ENCODE results near the gene OR13A1. TPM values are rescaled to one million over a fixed set of nuclear protein-coding genes. Genes with fewer than 3 reads are reported as not detected.
"Not testable (repeated sequence)": the region's sequence is repeated elsewhere in the genome, so short reads cannot be mapped to it uniquely, and the experiment has no call there.

OR13A1 gene
- total and polyA plus RNA-seq, 5 donors from 2014 or later, result 0.09 TPM; not detected in 4

DNA sequence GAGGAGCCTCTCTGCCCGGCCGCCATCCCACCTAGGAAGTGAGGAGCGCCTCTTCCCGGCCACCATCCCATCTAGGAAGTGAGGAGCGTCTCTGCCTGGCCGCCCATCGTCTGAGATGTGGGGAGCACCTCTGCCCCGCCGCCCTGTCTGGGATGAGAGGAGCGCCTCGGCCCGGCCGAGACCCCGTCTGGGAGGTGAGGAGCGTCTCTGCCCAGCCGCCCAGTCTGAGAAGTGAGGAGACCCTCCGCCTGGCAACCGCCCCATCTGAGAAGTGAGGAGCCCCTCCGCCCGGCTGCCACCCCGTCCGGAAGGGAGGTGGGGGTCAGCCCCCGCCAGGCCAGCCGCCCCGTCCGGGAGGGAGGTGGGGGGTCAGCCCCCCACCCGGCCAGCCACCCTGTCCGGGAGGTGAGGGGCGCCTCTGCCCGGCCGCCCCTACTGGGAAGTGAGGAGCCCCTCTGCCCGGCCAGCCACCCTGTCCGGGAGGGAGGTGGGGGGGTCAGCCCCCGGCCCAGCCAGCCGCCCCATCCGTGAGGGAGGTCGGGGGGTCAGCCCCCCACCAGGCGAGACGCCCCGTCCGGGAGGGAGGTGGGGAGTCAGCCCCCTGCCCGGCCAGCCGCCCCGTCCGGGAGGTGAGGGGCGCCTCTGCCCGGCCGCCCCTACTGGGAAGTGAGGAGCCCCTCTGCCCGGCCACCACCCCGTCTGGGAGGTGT, 55.5 kb downstream of the OR13A1 start:
- H3K4me1 Mint-ChIP-seq; H3K27ac ChIP-seq (ENCODE audit: insufficient read depth, low read length, poor library complexity, severe bottlenecking); H3K9me3 Mint-ChIP-seq; H3K4me1 ChIP-seq (ENCODE audit: control insufficient read depth, insufficient read depth, low read length, poor library complexity, severe bottlenecking); H3K27ac Mint-ChIP-seq; H3K36me3 Mint-ChIP-seq; H3K9me3 ChIP-seq (ENCODE audit: control insufficient read depth in 2 of 2, low read length in 2 of 2); DNase-seq; ATAC-seq (ENCODE audit: low read depth in 2 of 2); H3K4me3 ChIP-seq (ENCODE audit: low read depth, low read length); H3K27me3 ChIP-seq (ENCODE audit: control insufficient read depth, insufficient read depth, low read length); H3K36me3 ChIP-seq (ENCODE audit: control insufficient read depth, insufficient read depth, low read length); H3K4me3 Mint-ChIP-seq: not testable (repeated sequence)
- H3K27me3 Mint-ChIP-seq, result peaks cover 18% of the 10 kb centered on the region

GRCh38 chr10:45257600-45257999, 57.8 kb downstream of the OR13A1 start:
- H3K4me3 ChIP-seq (ENCODE audit: low read depth, low read length), result no peak overlapping the region
- DNase-seq, result no peak
- H3K36me3 Mint-ChIP-seq, result no peaks in the 10 kb centered on the region
- H3K4me1 ChIP-seq (ENCODE audit: control insufficient read depth, insufficient read depth, low read length, poor library complexity, severe bottlenecking), result no peaks in the 10 kb centered on the region
- H3K4me1 Mint-ChIP-seq, result no peaks in the 10 kb centered on the region
- no peaks in the 10 kb centered on the region for H3K36me3 ChIP-seq (ENCODE audit: control insufficient read depth, insufficient read depth, low read length)
- no peak for ATAC-seq (ENCODE audit: low read depth in 2 of 2)
- no peak overlapping the region for H3K27ac ChIP-seq (ENCODE audit: insufficient read depth, low read length, poor library complexity, severe bottlenecking)
- H3K9me3 ChIP-seq (ENCODE audit: control insufficient read depth in 2 of 2, low read length in 2 of 2), result no peaks in the 10 kb centered on the region
- H3K9me3 Mint-ChIP-seq, result no peaks in the 10 kb centered on the region
- no peak overlapping the region for H3K4me3 Mint-ChIP-seq
- peaks cover 3% of the 10 kb centered on the region for H3K27me3 ChIP-seq (ENCODE audit: control insufficient read depth, insufficient read depth, low read length)
- peaks cover 18% of the 10 kb centered on the region for H3K27me3 Mint-ChIP-seq
- H3K27ac Mint-ChIP-seq, result no peak overlapping the region

GRCh38 chr10:45256246-45256645, 59.2 kb downstream of the OR13A1 start:
- no peaks in the 10 kb centered on the region for H3K36me3 ChIP-seq (ENCODE audit: control insufficient read depth, insufficient read depth, low read length)
- Mint-ChIP-seq H3K9me3 (no peaks in the 10 kb centered on the region), H3K4me3 (no peak overlapping the region), H3K4me1 (no peaks in the 10 kb centered on the region), H3K27ac (no peak overlapping the region), H3K36me3 (no peaks in the 10 kb centered on the region), H3K27me3 (peaks cover 16% of the 10 kb centered on the region)
- DNase-seq (no peak), ATAC-seq (ENCODE audit: low read depth in 2 of 2) (no peak)
- H3K4me3 ChIP-seq (ENCODE audit: low read depth, low read length), result no peak overlapping the region
- H3K27ac ChIP-seq (ENCODE audit: insufficient read depth, low read length, poor library complexity, severe bottlenecking), result no peak overlapping the region
- no peaks in the 10 kb centered on the region for H3K9me3 ChIP-seq (ENCODE audit: control insufficient read depth in 2 of 2, low read length in 2 of 2)
- no peaks in the 10 kb centered on the region for H3K4me1 ChIP-seq (ENCODE audit: control insufficient read depth, insufficient read depth, low read length, poor library complexity, severe bottlenecking)
- H3K27me3 ChIP-seq (ENCODE audit: control insufficient read depth, insufficient read depth, low read length), result peaks cover 3% of the 10 kb centered on the region

DNA sequence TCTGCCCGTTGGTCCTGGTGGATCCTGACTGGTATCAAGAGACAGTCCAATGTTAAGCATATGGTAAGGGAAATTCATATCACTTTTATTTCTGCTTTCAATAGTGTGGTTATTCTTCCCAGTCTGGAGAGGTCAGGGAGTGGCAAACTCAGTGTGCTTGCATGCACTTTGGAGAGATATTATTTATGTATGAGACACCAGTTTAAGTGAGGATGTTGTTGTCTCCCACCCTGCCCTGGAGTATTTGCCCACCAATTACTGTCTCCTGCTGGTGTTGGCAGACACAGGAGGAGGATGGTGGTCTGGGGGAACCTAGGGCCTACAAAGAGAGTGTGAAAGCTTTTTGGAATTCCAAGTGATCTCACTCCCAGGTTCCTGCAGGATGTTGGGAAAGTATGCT, 59.7 kb downstream of the OR13A1 start:
- Mint-ChIP-seq H3K27me3 (peaks cover 18% of the 10 kb centered on the region), H3K36me3 (no peaks in the 10 kb centered on the region), H3K4me3 (no peak overlapping the region), H3K27ac (no peak overlapping the region), H3K4me1 (no peaks in the 10 kb centered on the region), H3K9me3 (no peaks in the 10 kb centered on the region)
- no peak for ATAC-seq (ENCODE audit: low read depth in 2 of 2)
- Histone ChIP-seq H3K36me3 (ENCODE audit: control insufficient read depth, insufficient read depth, low read length) (no peaks in the 10 kb centered on the region), H3K27ac (ENCODE audit: insufficient read depth, low read length, poor library complexity, severe bottlenecking) (no peak overlapping the region), H3K4me1 (ENCODE audit: control insufficient read depth, insufficient read depth, low read length, poor library complexity, severe bottlenecking) (no peaks in the 10 kb centered on the region), H3K9me3 (ENCODE audit: control insufficient read depth in 2 of 2, low read length in 2 of 2) (no peaks in the 10 kb centered on the region), H3K27me3 (ENCODE audit: control insufficient read depth, insufficient read depth, low read length) (peaks cover 3% of the 10 kb centered on the region), H3K4me3 (ENCODE audit: low read depth, low read length) (no peak overlapping the region)
- DNase-seq, result no peak

- H3K9me3 Mint-ChIP-seq, result no peaks in the 10 kb centered on the region
- Histone ChIP-seq H3K9me3 (ENCODE audit: control insufficient read depth in 2 of 2, low read length in 2 of 2) (no peaks in the 10 kb centered on the region), H3K27ac (ENCODE audit: insufficient read depth, low read length, poor library complexity, severe bottlenecking) (no peak overlapping the region), H3K27me3 (ENCODE audit: control insufficient read depth, insufficient read depth, low read length) (peaks cover 3% of the 10 kb centered on the region), H3K4me3 (ENCODE audit: low read depth, low read length) (no peak overlapping the region), H3K4me1 (ENCODE audit: control insufficient read depth, insufficient read depth, low read length, poor library complexity, severe bottlenecking) (no peaks in the 10 kb centered on the region), H3K36me3 (ENCODE audit: control insufficient read depth, insufficient read depth, low read length) (no peaks in the 10 kb centered on the region)
- no peaks in the 10 kb centered on the region for H3K36me3 Mint-ChIP-seq
- H3K27ac Mint-ChIP-seq, result no peak overlapping the region
- peaks cover 23% of the 10 kb centered on the region for H3K27me3 Mint-ChIP-seq
- ATAC-seq (ENCODE audit: low read depth in 2 of 2) (no peak), DNase-seq (no peak)
- H3K4me3 Mint-ChIP-seq, result no peak overlapping the region
- H3K4me1 Mint-ChIP-seq, result peaks cover 0 to 4% (median 0%) of the 10 kb centered on the region in 4 donors
These were observed 60.5 kb downstream of the OR13A1 start for GRCh38 chr10:45254892-45255291.

DNA sequence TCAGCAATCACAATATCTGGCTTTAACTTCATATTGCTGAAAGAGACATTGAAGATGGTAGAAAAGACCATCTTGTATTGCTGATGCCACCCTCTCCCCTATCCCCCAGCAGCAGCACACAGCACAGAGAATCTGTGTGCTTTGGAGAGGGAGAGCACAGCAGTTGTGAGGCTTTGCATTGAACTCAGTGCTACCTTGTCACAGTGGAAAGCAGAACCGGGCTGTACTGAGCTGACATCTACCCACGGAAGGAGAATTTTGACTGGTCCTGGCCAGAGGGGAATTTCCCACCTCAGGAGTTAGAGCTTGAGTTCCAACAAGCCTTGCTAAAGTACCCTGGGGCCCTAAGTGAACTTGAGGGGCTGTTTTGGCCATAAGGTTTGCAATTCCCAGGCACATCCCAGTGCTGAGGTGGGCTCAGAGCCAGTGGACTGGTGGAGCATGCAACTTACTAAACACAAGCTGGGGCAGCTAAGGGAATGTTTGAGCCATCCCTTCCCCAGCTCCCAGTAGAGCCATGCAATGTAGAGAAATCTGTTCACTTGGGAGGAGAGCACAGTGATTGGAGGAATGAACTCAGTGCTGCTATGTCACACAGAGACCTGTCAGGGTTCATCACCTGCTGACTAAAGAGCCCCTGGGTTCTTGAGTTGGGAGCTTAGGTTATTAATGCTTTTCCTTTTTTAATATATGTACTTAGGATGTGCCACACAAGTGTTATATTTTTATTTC, 62.1 kb downstream of the OR13A1 start:
- H3K4me3 Mint-ChIP-seq, result no peak overlapping the region
- peaks cover 0 to 4% (median 0%) of the 10 kb centered on the region in 4 donors for H3K4me1 Mint-ChIP-seq
- no peak overlapping the region for H3K4me3 ChIP-seq (ENCODE audit: low read depth, low read length)
- ATAC-seq (ENCODE audit: low read depth in 2 of 2), result no peak
- H3K4me1 ChIP-seq (ENCODE audit: control insufficient read depth, insufficient read depth, low read length, poor library complexity, severe bottlenecking), result no peaks in the 10 kb centered on the region
- H3K27me3 Mint-ChIP-seq, result peaks cover 31% of the 10 kb centered on the region
- H3K9me3 Mint-ChIP-seq, result no peaks in the 10 kb centered on the region
- H3K36me3 ChIP-seq (ENCODE audit: control insufficient read depth, insufficient read depth, low read length), result no peaks in the 10 kb centered on the region
- no peak overlapping the region for H3K27ac ChIP-seq (ENCODE audit: insufficient read depth, low read length, poor library complexity, severe bottlenecking)
- H3K27me3 ChIP-seq (ENCODE audit: control insufficient read depth, insufficient read depth, low read length), result peaks cover 3% of the 10 kb centered on the region
- DNase-seq, result no peak
- H3K27ac Mint-ChIP-seq, result no peak overlapping the region
- no peaks in the 10 kb centered on the region for H3K9me3 ChIP-seq (ENCODE audit: control insufficient read depth in 2 of 2, low read length in 2 of 2)
- no peaks in the 10 kb centered on the region for H3K36me3 Mint-ChIP-seq

Other genes with a start within 250 kb of the OR13A1 start
- gene ALOX5, start 58.6 kb upstream of the OR13A1 start, total RNA-seq, result 1.2 TPM
- 1 to 10 TPM in 1 of 4 donors, under 1 TPM in 3; 0.16 to 1.5 (median 0.25) TPM for gene ALOX5, start 58.6 kb upstream of the OR13A1 start, polyA plus RNA-seq

Data from CD4-positive, CD25-positive, alpha-beta regulatory T cell (primary cell).